ENCODE data around the gene TMEM269.
"Not testable (repeated sequence)": the region's sequence is repeated elsewhere in the genome, so short reads cannot be mapped to it uniquely, and the experiment has no call there.

TMEM269 gene

GRCh38 chr1:42777852-42778251 lies 6.9 kb upstream of the TMEM269 start:
- DNase-seq, result peak in 1 of 2 donors; percentile 22

GRCh38 chr1:42779725-42780124 lies 5.1 kb upstream of the TMEM269 start:
- DNase-seq, result no peak

DNA sequence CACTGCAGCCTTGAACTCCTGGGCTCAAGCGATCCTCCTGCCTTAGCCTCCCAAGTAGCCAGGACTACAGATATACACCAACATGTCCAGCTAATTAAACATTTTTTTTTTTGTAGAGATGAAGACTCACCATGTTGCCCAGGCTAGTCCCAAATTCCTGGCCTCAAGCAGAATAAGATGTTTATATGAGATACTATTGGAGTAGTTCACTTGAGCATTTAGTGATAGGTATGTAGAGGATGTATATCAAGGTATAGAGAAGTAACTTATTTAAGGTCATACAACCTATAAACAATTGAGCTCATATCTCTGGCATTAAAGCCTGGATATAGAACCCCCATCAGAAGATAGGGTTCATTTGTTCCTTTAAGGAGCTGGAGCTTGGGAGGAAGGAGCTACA lies 4.6 kb upstream of the TMEM269 start:
- DNase-seq, result no peak

DNA sequence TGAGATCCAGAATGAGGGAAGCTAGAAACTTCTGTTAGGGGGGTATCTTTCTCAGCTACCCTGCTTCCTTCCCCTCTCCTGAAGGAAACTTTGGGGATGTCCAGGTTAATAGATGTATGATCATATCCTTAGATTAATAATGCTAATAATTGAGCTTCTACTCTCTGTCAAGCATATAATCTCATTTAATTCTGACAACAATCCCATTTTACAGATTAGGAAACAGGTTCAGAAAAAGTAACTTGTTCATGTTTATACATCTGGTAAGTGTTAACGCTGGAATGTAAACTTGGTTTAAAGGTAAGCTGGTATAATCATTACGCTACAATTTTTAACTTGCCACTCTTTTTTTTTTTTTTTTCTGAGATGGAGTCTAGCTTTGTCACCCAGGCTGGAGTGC lies 1.7 kb upstream of the TMEM269 start:
- no peak for DNase-seq

GRCh38 chr1:42784547-42784945 lies 245 bp upstream of the TMEM269 start:
- no peak for DNase-seq

DNA sequence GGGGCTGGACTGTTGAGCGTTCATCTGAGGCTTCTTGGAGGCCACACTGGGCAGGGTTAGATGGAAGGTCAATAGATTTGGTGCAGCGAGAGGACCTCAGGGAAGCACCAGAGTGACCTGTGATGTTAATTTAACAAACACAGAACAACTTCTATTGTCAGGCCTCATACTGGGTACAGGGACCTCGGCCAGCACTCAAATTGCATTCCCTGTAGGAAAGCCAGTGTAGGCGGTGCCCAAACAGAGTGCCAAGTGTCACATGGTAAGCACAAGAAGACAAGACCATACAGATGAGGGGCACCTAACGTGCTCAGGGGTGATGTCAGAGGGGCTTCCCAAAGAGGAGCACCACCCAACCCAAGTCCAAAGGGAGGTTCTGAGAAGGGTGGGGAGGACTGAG lies 1.3 kb downstream of the TMEM269 start:
- no peak for DNase-seq

DNA sequence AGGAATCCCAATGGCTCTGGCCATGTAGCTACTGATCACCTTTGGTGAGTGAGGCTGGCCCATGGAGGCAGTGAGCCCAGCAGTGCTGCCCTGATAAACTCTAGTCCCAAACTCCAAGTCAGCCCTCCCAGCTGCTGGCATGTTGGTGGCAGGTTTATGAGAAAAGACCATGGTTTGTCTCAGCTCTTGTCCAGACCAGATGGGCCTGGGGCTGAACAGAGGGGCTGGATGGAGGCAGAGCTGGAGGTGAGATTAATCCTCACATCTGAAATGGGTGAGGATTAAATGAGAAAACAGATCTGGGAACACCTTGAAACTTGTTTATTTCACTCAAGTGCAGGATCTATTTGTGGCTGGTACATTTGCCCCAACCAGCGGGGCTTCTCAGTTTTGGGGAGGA lies 3.2 kb downstream of the TMEM269 start:
- DNase-seq, result no peak

DNA sequence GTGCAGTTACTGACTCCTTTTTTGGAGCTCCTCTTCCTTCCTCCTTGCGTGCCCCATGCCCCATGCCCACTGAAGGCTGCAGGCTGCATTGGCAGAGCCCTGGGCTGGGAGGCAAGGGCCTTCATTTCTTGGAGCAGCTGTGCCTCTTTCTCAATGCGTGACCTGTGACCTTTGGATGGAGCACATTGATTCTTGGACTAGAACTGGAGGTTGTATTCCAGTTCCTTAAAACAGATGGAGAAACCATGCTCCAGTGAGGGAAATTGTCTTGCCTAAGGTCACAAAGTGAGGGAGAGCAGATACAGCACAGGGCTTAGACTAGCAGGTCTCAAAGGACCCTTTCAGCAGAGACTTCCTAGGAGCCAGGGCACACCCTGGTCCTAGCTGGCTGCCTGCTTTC lies 9.0 kb downstream of the TMEM269 start:
- no peak for DNase-seq

- no peak for DNase-seq
These were observed 12.6 kb downstream of the TMEM269 start for GRCh38 chr1:42797414-42797813.

- no peak for DNase-seq
These were observed 13.2 kb downstream of the TMEM269 start for GRCh38 chr1:42797979-42798378.

DNA sequence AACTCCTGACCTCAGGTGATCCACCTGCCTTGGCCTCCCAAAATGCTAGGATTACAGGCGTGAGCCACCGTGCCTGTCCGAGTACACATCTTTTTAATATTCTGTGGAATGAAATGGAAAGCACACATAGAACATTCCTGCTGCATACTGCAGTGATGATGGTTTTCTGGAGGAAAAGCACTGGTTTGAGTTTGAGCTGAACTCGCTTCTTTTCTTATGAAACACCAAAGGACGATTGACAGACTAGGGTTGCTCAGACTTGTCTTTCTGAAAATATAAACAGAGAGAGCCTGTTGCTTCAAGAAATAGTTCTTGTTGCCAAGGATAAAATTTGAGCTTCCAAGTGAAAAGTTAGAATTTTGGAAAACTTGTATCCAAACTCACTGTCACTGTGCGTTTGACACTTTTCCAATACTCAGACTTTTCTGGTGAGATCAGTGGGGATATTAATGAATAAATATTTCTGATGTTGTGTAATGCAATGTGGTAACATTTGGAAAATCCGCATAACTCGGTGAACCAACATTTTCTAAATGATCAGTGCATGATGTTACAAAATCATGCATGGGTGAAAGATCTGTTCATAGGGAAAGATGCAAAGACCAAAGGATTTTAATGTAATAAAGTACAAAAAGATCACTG lies 17.2 kb downstream of the TMEM269 start:
- DNase-seq, result no peak

DNA sequence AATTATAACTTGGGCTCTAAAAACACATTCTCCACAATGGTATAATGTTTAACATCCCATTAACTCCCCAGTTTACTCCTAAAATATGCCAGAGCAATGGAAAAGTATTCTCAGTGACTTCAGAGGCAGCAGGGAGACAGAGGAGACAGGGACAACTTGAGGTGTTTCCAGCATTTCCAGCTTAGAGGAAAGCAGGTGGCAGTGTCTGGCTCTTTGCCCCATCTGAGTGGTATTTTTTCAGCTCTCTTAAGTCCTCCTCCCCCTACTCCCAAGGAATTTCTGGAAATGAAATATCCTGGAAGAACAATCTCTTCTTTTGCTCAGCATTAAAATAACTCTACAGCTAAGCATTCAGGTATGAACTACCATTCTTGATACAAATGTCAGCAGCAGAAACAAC lies 21.4 kb downstream of the TMEM269 start:
- DNase-seq, result no peak

DNA sequence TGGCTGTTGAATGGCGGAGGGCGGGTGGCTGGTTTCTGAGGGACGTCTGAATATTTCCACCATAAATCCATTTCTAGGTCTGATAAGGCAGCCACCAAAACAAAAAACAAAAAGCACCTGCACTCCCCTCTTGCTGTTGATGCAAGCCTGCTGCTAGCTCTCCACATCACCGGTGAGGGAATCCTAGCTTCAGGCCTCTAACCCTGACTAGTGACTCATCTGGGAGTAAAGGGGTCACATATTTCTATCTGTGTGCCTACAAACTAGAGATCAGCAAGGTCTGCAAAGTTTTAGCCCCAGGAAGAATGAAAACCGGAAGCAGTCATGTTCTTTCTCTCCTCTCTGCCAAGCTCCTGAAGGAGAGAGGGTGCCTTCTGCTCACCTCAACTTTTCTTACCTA lies 21.8 kb downstream of the TMEM269 start:
- DNase-seq, result no peak

- no peak for DNase-seq
These were observed 22.4 kb downstream of the TMEM269 start for GRCh38 chr1:42807056-42807668.

GRCh38 chr1:42814815-42815214 lies 30.0 kb downstream of the TMEM269 start:
- DNase-seq, result not testable (repeated sequence)

GRCh38 chr1:42815941-42816584 lies 31.3 kb downstream of the TMEM269 start:
- DNase-seq, result peak in 1 of 2 donors; percentile 5

- DNase-seq, result peak; percentile 95 to 96
These were observed 32.0 kb downstream of the TMEM269 start, which contains the start of the genes ERMAP and SVBP for GRCh38 chr1:42816585-42817439. Gene ERMAP, plus strand, starts transcription at chr1:42817122. Its CDS starts 13,327 bp downstream, at chr1:42830449. Gene SVBP, minus strand, starts transcription at chr1:42817397. Its CDS starts 853 bp downstream, at chr1:42816544.

GRCh38 chr1:42817440-42817767 lies 32.6 kb downstream of the TMEM269 start:
- no peak for DNase-seq

DNA sequence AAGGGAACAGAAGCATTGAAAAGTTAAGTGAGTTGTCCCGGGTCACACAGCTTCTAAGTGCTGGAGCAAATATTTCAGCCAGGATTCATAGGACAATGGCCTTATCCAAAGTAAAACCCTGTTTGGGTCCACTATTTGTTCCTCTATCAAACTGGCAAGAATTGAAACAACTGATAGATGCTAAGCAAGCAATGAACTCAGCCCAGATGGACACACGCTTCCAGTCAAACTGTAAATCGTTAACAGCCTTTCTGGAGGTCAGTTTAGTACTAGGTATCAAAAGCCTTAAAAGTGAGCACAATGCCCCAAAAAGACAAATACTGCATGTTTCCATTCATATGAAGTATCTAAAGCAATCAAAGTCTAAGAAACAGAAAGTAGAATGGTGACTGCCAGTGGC lies 33.2 kb downstream of the TMEM269 start:
- no peak for DNase-seq

GRCh38 chr1:42820813-42821212 lies 36.0 kb downstream of the TMEM269 start:
- no peak for DNase-seq

- DNase-seq, result no peak
These were observed 36.9 kb downstream of the TMEM269 start for GRCh38 chr1:42821690-42822089.

GRCh38 chr1:42822800-42823392 lies 38.1 kb downstream of the TMEM269 start:
- DNase-seq, result no peak

- no peak for DNase-seq
These were observed 39.8 kb downstream of the TMEM269 start for GRCh38 chr1:42824481-42825035.
